Transverse colon (tissue), 4 donors: Measurements from ENCODE around the gene ID3. TPM values are rescaled to one million over a fixed set of nuclear protein-coding genes. Genes with fewer than 3 reads are reported as not detected.
A peak's percentile ranks its signal among the peaks of the same experiment; 100 is the strongest.
"Not testable (repeated sequence)": the region's sequence is repeated elsewhere in the genome, so short reads cannot be mapped to it uniquely, and the experiment has no call there.

Experiments used
- DNase-seq: peaks from one replicate; pipeline ENCODE4 v3.0.0-alpha.2; 2019
- H3K27ac ChIP-seq, 4 donors: fragments of 200-600 bp; sonication (generic); 2 replicates each; pipeline ENCODE4 v1.5.1; 2016 to 2018; ENCODE audit warnings: inconsistent platforms in 4 of 4
- H3K27me3 ChIP-seq: fragments of 200-600 bp; sonication (generic); 2 replicates; pipeline ENCODE4 v1.5.1; 2017; ENCODE audit warnings: inconsistent platforms
- H3K36me3 ChIP-seq, 4 donors: fragments of 200-600 bp; sonication (generic); 2 replicates each; pipeline ENCODE4 v1.5.1; 2017 to 2019; ENCODE audit warnings: inconsistent platforms in 4 of 4
- H3K4me1 ChIP-seq, 4 donors: fragments of 200-600 bp; sonication (generic); 2 replicates each; pipeline ENCODE4 v1.5.1; 2017 to 2020; ENCODE audit warnings: inconsistent platforms in 4 of 4
- H3K4me3 ChIP-seq, 4 donors: fragments of 200-600 bp; sonication (generic); 1 replicate in 1 of 4; 2 replicates in 3 of 4; pipeline versions ENCODE4 v1.5.1 to v1.6.1; 2017 to 2019; ENCODE audit warnings: inconsistent platforms in 4 of 4
- H3K9me3 ChIP-seq, 2 donors: fragments of 200-600 bp; sonication (generic); 2 replicates each; pipeline ENCODE4 v1.5.1; 2017 to 2019; ENCODE audit warnings: inconsistent platforms in 2 of 2
- CTCF ChIP-seq, 5 experiments: fragments of 200-600 bp in 3 of 5; fragments of 450-650 bp in 2 of 5; sonication (generic) in 3 of 5; IDR thresholded peaks; 1 replicate in 2 of 5; 2 replicates in 3 of 5; pipeline ENCODE4 v1.5.1; 2016 to 2017; ENCODE audit warnings: antibody characterized with exemption in 5 of 5, inconsistent platforms in 3 of 5, mild to moderate bottlenecking in 2 of 5, moderate library complexity in 1 of 5
- EP300 ChIP-seq: sonication (generic); formaldehyde crosslinking; IDR thresholded peaks from one replicate; pipeline ENCODE4 v1.6.1; 2017; ENCODE audit warnings: antibody characterized with exemption, low read depth
- POLR2A ChIP-seq: fragments of 450-650 bp; IDR thresholded peaks from one replicate; pipeline ENCODE4 v1.6.1; 2016; ENCODE audit warnings: antibody characterized with exemption, mild to moderate bottlenecking, moderate library complexity
- POLR2AphosphoS5 ChIP-seq, 3 donors: sonication (generic); formaldehyde crosslinking; IDR thresholded peaks; one replicate each; pipeline ENCODE4 v1.6.1; 2016; ENCODE audit warnings: antibody characterized with exemption in 3 of 3
- WGBS, 2 donors: methylation state at CpG; one replicate each; pipeline ENCODE4 v1.1.5; 2018; ENCODE audit warnings: low coverage in 1 of 2; 5-methylcytosine and 5-hydroxymethylcytosine counted together
- in situ Hi-C, 4 donors: fragments of 200-750 bp; cut with MboI; loops; one replicate each; pipeline versions ENCODE4 v1.15.0 to v1.15.1; 2017; ENCODE audit warnings: low sequenced_read_pairs in 3 of 4, low pct_ligation_motif_present in 1 of 4, low pct_unique_long_range_greater_than_20kb in 1 of 4
- intact Hi-C: fragments of 100-400 bp; cut with DNase I; formaldehyde crosslinking; loops from one replicate; pipeline ENCODE4 v1.15.1; 2023; ENCODE audit warnings: low total_unique reads
- total RNA-seq, 4 donors: library from RNA; depleted of rRNA; stranded (reverse); fragments of >200 nt; gene quantifications; one replicate each; pipeline ENCODE4 v1.1.0, GENCODE V29; 2016

The ID3 gene
- total RNA-seq, 4 donors from 2014 or later: 174 to 363 (median 253) TPM

GRCh38 chr1:23543707-23544443, 15.4 kb downstream of the ID3 start:
- no peak for DNase-seq
- no peak overlapping the region for H3K4me3 ChIP-seq
- H3K9me3 ChIP-seq: no peaks in the 10 kb centered on the region
- no peaks in the 10 kb centered on the region for H3K27me3 ChIP-seq
- TF ChIP-seq EP300 (no peak), CTCF (IDR thresholded peaks at IDR 0.05) (no peak), POLR2AphosphoS5 (IDR thresholded peaks at IDR 0.05) (no peak), POLR2A (no peak)
- WGBS, 2 donors: 67 to 71% methylated on average over 5 to 8 of the region's 8 CpGs
- intact Hi-C loops (loop anchor here (2.0 kb wide), 1 partner anchor 93 kb away; no protein-coding TSS in a partner anchor), in situ Hi-C loops (loop anchor here in 3 of 4 donors (5.0 kb wide), 3 partner anchors 47 to 93 kb away; no protein-coding TSS in a partner anchor)
- no peak overlapping the region for H3K27ac ChIP-seq
- peaks cover 0 to 53% (median 38%) of the 10 kb centered on the region in 4 donors for H3K4me1 ChIP-seq
- H3K36me3 ChIP-seq: no peaks in the 10 kb centered on the region

- peaks cover 0 to 43% (median 29%) of the 10 kb centered on the region in 4 donors for H3K4me1 ChIP-seq
- H3K27me3 ChIP-seq, H3K27ac ChIP-seq, DNase-seq, intact Hi-C loops, H3K4me3 ChIP-seq, H3K36me3 ChIP-seq, H3K9me3 ChIP-seq: not testable (repeated sequence)
- 60 to 81% methylated on average over 1 to 5 of the region's 5 CpGs for WGBS, 2 donors
- in situ Hi-C loops: loop anchor here in 3 of 4 donors (5.0 kb wide), 3 partner anchors 46 to 94 kb away; no protein-coding TSS in a partner anchor
Observed at GRCh38 chr1:23542940-23543339, 16.4 kb downstream of the ID3 start.

- peak; percentile 95 for DNase-seq
- no peaks in the 10 kb centered on the region for H3K27me3 ChIP-seq
- in situ Hi-C loops (loop anchor here (5.0 to 10.0 kb wide), 4 partner anchors 42 to 98 kb away; partner anchors contain the start of gene ASAP3 (in 1 of the 4)), intact Hi-C loops (loop anchor here (2.0 kb wide), 1 partner anchor 43 kb away; no protein-coding TSS in a partner anchor)
- WGBS, 2 donors: 6% methylated on average over 16 of the region's 16 CpGs; no CpG with 5 or more reads in 1 of the 2 donors
- H3K27ac ChIP-seq: peak overlapping the region in 3 of 4 donors; percentile 28 to 38 (median 38)
- H3K36me3 ChIP-seq: no peaks in the 10 kb centered on the region
- H3K4me3 ChIP-seq: no peak overlapping the region
- H3K9me3 ChIP-seq: no peaks in the 10 kb centered on the region
- TF ChIP-seq POLR2A (no peak), EP300 (no peak), POLR2AphosphoS5 (IDR thresholded peaks at IDR 0.05) (peak in 1 of 3 donors; percentile 5), CTCF (IDR thresholded peaks at IDR 0.05) (peak; percentile 88 to 97 (median 94))
- peaks cover 0 to 14% (median 8%) of the 10 kb centered on the region in 4 donors for H3K4me1 ChIP-seq
Observed at GRCh38 chr1:23539698-23540266, 19.5 kb downstream of the ID3 start.

GRCh38 chr1:23537296-23537973, 21.9 kb downstream of the ID3 start:
- no peaks in the 10 kb centered on the region for H3K27me3 ChIP-seq
- peaks cover 4 to 27% (median 14%) of the 10 kb centered on the region in 4 donors for H3K4me1 ChIP-seq
- intact Hi-C loops: no loop called here
- H3K27ac ChIP-seq: no peak overlapping the region
- no peak for TF ChIP-seq EP300
- no peak for TF ChIP-seq CTCF (IDR thresholded peaks at IDR 0.05)
- no peak for TF ChIP-seq POLR2A
- TF ChIP-seq POLR2AphosphoS5 (IDR thresholded peaks at IDR 0.05): no peak
- in situ Hi-C loops: loop anchor here in 2 of 4 donors (5.0 to 10.0 kb wide), 2 partner anchors 40 to 53 kb away; partner anchors contain the start of gene ASAP3 (in 1 of the 2)
- 58 to 62% methylated on average over 4 to 9 of the region's 9 CpGs for WGBS, 2 donors
- H3K9me3 ChIP-seq: no peaks in the 10 kb centered on the region
- H3K36me3 ChIP-seq: no peaks in the 10 kb centered on the region
- DNase-seq: no peak
- no peak overlapping the region for H3K4me3 ChIP-seq
